ENCODE measurements around the gene PDSS2. TPM values are rescaled to one million over a fixed set of nuclear protein-coding genes. Genes with fewer than 3 reads are reported as not detected.

The PDSS2 gene
- total RNA-seq, 1 experiment from 2014 or later: 16.1 TPM

DNA sequence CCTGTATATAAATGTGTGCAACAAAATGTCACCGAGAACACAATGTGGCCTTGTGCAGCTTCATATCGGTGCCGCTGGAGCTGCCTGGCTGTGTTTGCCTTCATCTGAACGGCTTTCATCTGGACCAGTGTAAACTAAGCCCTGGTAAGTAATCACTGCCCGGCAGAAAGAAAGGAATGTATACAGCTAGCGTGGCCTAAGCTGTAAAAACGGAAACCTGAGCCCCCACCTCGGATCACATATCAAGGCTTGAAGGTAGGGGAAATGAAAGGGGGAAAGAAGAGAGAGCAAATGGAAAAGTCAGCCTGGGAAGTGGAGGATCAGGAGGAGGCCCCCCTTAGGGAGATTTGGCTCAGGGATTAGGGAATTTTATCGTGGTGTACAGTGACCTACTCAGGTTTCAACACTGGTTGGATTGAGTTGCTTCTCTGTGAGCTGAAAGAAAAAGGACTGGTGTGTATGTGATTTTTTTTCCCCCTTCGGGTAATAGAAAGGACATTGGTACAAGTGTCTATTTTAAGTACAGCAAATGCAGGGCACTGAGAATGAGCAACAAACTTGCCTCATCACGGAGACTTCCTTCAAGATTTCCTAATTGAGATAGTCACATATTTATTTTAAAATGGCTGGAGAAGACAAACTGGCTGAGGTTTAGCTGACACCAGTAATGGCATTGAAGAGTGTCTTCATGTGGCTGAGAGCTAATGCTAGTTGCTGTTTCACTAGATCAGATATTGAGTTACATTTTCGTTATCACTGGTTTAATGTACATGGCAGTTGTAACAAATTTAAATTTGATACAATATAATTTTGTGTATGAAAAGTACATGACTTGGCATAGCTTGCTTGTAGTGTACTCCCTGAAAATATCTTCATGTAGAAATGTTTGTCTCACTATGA lies 34.0 kb upstream of the PDSS2 start:
- Histone ChIP-seq H3K4me3 (ENCODE audit: low read depth, low read length, poor library complexity, severe bottlenecking) (no peak overlapping the region), H3K27me3 (replicated peaks; ENCODE audit: insufficient read depth, low read depth, low read length, poor library complexity) (peaks cover 24% of the 10 kb centered on the region), H3K36me3 (ENCODE audit: insufficient read depth, low read length, poor library complexity, severe bottlenecking) (no peaks in the 10 kb centered on the region), H3K4me1 (ENCODE audit: insufficient read depth, low read length, poor library complexity, severe bottlenecking) (peaks cover 13% of the 10 kb centered on the region), H3K27ac (ENCODE audit: low read depth, low read length, poor library complexity, severe bottlenecking) (no peak overlapping the region), H3K9me3 (ENCODE audit: low read depth, low read length, poor library complexity, severe bottlenecking) (no peaks in the 10 kb centered on the region)
- intact Hi-C loops (cut with micrococcal nuclease; ENCODE audit: unreplicated experiment): no loop called here
- TF ChIP-seq, protein P1, sequence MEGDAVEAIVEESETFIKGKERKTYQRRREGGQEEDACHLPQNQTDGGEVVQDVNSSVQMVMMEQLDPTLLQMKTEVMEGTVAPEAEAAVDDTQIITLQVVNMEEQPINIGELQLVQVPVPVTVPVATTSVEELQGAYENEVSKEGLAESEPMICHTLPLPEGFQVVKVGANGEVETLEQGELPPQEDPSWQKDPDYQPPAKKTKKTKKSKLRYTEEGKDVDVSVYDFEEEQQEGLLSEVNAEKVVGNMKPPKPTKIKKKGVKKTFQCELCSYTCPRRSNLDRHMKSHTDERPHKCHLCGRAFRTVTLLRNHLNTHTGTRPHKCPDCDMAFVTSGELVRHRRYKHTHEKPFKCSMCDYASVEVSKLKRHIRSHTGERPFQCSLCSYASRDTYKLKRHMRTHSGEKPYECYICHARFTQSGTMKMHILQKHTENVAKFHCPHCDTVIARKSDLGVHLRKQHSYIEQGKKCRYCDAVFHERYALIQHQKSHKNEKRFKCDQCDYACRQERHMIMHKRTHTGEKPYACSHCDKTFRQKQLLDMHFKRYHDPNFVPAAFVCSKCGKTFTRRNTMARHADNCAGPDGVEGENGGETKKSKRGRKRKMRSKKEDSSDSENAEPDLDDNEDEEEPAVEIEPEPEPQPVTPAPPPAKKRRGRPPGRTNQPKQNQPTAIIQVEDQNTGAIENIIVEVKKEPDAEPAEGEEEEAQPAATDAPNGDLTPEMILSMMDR (conservative IDR thresholded peaks at IDR 0.05; ENCODE audit: low read depth, low read length): no peak
- TF ChIP-seq EZH2 (IDR thresholded peaks at IDR 0.05; ENCODE audit: borderline replicate concordance, low read depth, low read length, poor library complexity, severe bottlenecking): no peak
- CTCF ChIA-PET: no interaction called here
- no TSS peak for BruUV-seq (replicated peaks)
- no peak for DNase-seq (ENCODE audit: low spot score)
- POLR2A ChIA-PET (ENCODE audit: low non-redundant PET): no interaction called here

DNA sequence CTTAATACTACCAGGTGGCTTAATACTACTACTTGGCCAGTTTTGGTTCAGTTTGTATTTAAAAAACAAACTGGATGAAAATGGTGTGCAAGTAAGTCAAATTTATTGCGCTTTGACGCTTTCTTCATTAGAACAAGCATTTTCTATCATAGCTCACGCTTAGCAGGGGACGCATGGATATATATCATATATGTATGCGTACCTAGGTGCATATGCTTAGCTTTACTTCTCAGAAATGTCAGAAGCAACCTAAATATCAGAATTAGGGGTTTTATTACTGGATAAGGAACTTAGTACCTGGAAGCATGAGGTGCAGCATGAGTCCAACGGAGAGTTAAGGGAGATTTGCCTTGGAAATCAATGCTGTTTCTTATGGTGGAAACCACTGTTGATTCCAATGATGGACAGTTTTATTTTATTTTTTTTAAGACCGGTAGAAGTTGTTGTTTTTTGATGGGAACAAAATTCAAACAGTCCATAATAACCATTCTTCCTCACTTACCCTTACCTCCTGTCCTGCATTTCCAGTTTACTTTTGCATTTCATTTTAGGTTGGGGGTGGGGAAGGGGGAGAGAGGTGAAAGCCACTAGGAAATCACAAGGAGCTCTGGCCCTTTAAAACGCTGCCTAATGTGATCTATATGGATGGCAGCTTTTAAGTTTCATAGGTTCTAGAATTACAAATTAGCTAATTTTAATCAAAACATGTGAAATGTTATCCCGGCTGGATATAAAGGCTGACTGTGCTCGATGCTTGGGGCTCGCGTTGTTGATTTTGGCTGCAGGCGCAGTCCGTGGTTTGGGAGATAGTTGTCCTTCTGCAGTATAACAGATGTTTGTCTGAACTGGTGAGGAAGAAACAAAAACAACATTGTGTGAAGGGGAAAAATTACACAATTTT lies 32.6 kb upstream of the PDSS2 start:
- no peaks in the 10 kb centered on the region for H3K9me3 ChIP-seq (ENCODE audit: low read depth, low read length, poor library complexity, severe bottlenecking)
- CTCF ChIA-PET: no interaction called here
- peak overlapping the region; percentile 68 for H3K4me3 ChIP-seq (ENCODE audit: low read depth, low read length, poor library complexity, severe bottlenecking)
- no peak for TF ChIP-seq EZH2 (IDR thresholded peaks at IDR 0.05; ENCODE audit: borderline replicate concordance, low read depth, low read length, poor library complexity, severe bottlenecking)
- TF ChIP-seq, protein P1 (conservative IDR thresholded peaks at IDR 0.05; ENCODE audit: low read depth, low read length): no peak
- peaks cover 37% of the 10 kb centered on the region for H3K27me3 ChIP-seq (replicated peaks; ENCODE audit: insufficient read depth, low read depth, low read length, poor library complexity)
- intact Hi-C loops (cut with micrococcal nuclease; ENCODE audit: unreplicated experiment): no loop called here
- DNase-seq (ENCODE audit: low spot score): no peak
- no peaks in the 10 kb centered on the region for H3K36me3 ChIP-seq (ENCODE audit: insufficient read depth, low read length, poor library complexity, severe bottlenecking)
- BruUV-seq (replicated peaks): no TSS peak
- H3K4me1 ChIP-seq (ENCODE audit: insufficient read depth, low read length, poor library complexity, severe bottlenecking): peaks cover 14% of the 10 kb centered on the region
- POLR2A ChIA-PET (ENCODE audit: low non-redundant PET): no interaction called here
- no peak overlapping the region for H3K27ac ChIP-seq (ENCODE audit: low read depth, low read length, poor library complexity, severe bottlenecking)

DNA sequence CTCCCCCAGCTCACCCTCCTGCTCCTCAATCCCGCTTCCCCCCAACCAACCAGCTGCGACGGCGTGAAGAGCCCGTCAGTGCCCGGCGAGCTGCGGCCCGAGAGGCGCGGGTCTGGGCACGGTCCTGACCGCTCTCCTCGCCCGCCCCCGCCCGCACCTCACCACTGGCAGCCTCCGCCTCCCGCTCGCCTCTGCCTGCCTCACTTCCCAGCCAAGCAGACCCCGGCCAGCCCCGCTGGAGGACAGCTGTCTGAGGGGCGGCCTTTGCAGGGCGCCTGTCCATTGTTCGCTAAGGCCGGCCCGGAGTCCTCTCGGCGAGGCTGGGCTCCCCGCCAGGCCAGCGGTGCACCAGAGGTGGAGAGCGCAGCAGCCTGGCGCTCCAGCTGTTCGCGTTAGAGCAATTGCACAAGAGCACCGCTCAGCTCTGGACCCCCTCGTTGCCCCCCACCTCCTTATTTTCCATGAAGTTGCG lies 31.8 kb upstream of the PDSS2 start:
- H3K27ac ChIP-seq (ENCODE audit: low read depth, low read length, poor library complexity, severe bottlenecking): no peak overlapping the region
- H3K9me3 ChIP-seq (ENCODE audit: low read depth, low read length, poor library complexity, severe bottlenecking): no peaks in the 10 kb centered on the region
- peak overlapping the region; percentile 68 for H3K4me3 ChIP-seq (ENCODE audit: low read depth, low read length, poor library complexity, severe bottlenecking)
- BruUV-seq (replicated peaks): no TSS peak
- H3K36me3 ChIP-seq (ENCODE audit: insufficient read depth, low read length, poor library complexity, severe bottlenecking): no peaks in the 10 kb centered on the region
- intact Hi-C loops (cut with micrococcal nuclease; ENCODE audit: unreplicated experiment): no loop called here
- peaks cover 14% of the 10 kb centered on the region for H3K4me1 ChIP-seq (ENCODE audit: insufficient read depth, low read length, poor library complexity, severe bottlenecking)
- H3K27me3 ChIP-seq (replicated peaks; ENCODE audit: insufficient read depth, low read depth, low read length, poor library complexity): peaks cover 38% of the 10 kb centered on the region
- ChIA-PET CTCF (no interaction called here), POLR2A (ENCODE audit: low non-redundant PET) (no interaction called here)
- TF ChIP-seq, protein P1 (conservative IDR thresholded peaks at IDR 0.05; ENCODE audit: low read depth, low read length): no peak
- TF ChIP-seq EZH2 (IDR thresholded peaks at IDR 0.05; ENCODE audit: borderline replicate concordance, low read depth, low read length, poor library complexity, severe bottlenecking): no peak
- no peak for DNase-seq (ENCODE audit: low spot score)
